GM18861 (cell line): ENCODE data around the gene CFAP92.

Experiments used
- ATAC-seq: cut with Tn5 transposase; IDR thresholded peaks from one replicate; pipeline ENCODE4 v1.9.1; 2021; ENCODE audit not compliant: unreplicated experiment

CFAP92 gene

DNA sequence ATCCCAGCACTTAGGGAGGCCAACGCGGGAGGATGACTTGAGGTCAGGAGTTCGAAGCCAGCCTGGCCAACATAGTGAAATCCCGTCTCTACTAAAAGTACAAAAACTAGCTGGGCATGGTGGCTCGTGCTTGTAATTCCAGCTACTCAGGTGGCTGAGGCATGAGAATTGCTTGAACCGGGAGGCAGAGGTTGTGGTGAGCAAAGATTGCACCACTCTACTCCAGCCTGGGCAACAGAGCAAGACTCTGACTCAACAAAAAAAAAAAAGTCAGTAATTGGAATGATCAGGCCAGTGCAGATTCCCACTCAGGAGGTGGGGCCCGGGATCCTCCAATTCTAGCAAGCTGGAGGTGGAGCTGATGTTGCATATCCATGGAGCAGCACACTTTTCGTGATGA is 5.6 kb downstream of the CFAP92 start:
- no peak for ATAC-seq

DNA sequence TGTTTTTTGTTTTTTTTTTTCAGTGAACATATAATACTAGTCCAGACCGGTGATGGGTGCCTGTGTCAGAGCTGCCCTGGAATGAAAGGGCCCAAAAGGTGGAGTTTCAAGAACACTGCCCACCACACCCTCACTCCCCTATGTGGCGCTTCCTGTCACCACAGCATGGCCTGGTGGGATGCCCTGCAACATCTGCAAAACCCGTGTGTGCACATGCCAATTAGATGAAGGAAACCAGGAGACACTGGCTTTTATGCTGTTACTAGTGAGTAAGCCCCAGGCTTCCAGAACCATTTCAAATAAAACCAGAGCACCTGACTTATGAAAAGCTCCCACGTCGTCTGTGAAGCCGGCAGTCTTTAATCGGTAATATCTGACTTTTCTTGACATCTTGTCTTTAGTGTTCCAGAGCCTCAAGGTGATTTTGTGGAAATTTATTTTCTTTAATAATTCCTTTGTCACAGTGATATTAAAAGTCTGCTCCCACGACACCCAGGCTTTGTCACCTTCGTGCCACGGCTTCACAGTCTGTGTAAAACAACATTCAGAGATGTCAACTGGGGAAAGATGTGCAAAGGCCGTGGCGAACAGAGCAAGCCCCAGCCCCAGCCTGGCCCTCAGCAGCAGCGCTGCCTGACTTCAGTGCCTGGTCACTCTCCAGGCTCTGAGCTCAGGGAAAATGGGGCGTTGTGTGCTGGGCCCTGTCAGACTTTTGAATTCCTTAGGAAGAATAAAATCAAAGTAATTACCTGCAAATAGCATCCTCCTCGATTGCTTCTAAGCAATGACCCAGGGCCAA is 6.4 kb downstream of the CFAP92 start:
- ATAC-seq = no peak

DNA sequence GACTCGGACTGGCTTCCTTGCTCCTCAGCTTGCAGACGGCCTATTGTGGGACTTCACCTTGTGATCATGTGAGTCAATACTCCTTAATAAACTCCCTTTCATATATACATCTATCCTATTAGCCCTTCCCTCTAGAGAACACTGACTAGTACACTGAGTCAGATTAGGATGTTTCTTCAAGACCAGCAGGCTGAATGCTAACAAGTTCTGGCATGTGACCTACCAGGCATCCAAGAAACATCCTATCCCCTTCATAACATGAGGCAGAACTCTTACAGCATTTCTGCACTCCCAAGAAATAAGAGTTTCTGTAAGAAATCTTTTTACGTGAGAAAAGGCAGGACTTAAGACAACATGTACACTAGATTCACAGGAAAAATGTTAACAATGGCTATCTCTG is 9.3 kb downstream of the CFAP92 start:
- ATAC-seq = no peak

DNA sequence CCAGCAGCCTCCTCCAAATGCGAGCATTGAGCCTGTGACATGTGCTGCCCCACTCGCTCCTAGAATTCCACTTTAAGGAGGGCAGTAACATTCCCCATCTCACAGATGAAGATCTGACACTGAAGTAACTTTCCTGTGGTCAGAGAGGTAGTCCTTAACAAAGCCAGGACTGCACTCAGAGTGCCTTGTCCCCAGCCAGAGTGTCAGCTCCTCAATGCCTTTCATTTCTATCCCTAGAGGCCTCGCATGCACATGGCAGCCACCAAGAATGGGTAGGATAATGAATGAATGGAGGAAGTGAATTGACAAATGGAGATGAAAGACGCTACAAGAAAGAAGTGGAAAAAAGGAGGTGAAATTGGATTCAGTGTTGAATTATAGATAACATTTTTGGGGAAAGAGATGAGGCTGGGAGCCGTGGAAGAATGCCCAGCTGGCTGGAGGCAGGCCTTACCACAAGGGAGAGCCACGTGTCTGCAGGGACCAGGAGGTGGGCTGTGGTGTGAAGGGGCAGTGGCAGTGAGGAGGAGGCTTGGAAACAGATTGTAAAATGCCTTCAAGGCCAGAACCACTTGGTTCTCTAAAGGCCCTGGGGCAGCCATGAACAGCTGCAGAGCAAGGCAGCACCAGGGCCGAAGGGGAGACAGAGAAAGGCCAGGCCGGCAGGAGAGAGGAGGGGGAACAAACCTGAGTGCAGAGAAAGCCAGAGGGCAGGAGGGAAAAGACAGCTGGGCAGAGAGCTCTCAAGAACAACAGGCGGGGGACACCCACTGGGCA is 10.4 kb downstream of the CFAP92 start:
- ATAC-seq = no peak

DNA sequence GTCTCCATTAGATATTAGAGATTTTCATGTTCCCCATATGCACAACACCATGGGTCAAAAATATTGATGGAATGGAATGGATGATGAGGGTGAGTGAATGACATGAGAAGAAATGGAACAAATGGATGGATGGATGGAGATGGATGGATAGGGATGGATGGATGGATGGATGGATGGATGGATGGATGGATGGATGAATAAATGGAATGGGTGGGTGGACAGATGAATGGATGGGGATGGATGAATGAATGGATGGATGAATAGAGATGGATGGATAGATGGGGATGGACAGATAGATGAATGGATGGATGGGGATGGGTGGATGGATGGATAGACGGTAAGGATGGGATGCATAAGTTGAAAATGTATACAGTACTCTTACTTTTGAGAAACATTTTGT is 18.6 kb downstream of the CFAP92 start:
- no peak for ATAC-seq

DNA sequence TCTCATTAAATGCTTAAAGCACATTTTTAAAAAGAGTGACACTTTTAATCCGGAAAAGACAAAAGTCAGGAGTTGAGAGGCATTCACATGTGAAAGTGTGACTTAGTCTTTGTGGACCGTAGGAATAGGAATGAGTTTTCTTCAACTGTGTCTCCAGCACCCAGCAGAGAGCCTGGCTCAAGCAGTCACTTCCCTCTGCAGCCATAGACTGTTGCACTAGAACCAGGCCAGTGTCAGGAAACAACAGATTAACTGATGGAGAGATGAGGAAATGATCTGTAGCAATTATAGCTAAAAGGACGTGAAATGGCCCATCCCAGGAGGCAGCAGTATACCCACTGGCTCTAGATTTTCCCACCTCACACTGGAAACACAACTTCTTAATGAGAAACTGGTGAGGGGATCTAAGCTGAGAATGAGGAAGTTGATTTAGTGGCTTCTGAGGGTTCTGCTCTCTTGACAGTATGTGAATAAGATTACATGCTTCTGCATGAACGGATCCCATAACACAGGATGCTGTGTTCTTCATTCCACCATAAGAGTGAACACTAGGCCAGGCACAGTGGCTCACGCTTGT is 19.8 kb downstream of the CFAP92 start:
- no peak for ATAC-seq

DNA sequence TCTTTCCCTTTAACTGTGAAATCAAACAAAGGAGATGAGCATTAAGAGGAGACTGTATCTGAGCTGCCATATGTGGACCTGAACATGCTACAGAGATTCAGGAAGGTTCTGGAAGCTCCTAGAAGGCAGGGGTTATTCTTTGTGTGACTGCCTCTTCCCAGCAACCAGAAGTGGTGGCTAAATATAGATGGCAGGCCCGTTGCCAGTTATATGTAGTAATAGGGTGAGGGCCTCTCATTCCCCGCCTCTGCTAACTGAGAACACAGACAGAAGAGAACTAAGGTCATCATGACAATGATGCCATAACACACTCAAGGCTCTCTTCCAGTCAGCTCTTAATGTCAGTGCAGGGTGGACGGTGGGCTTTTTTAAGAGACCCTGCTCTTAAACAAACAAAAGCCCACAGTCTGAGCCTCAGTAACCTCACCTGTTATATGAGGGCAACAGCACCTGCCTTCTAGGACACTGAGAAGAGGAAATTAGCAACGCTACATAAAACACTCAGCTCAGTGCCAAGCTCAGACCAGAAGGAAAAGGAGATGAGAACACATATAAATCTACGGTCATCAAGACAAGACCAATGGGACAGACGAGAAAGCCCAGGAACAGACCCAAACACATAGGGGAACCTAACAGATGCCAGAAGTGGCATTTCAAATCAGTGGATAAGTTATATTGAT is 22.3 kb downstream of the CFAP92 start:
- no peak for ATAC-seq

DNA sequence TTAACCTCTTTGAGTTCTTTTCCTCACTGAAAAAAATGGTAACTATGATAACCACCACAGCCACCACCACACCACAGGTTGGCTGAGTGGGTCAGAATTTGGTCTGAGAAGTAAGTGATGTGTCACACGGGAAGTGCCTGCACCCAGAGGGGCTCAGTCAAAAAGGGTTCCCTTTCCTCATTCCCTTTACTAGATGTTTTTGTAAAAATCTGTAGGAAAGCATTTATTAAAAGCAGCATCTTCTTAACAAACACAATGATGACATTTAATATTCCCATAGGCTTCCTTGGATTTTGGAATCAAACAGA is 23.2 kb downstream of the CFAP92 start:
- ATAC-seq = no peak

DNA sequence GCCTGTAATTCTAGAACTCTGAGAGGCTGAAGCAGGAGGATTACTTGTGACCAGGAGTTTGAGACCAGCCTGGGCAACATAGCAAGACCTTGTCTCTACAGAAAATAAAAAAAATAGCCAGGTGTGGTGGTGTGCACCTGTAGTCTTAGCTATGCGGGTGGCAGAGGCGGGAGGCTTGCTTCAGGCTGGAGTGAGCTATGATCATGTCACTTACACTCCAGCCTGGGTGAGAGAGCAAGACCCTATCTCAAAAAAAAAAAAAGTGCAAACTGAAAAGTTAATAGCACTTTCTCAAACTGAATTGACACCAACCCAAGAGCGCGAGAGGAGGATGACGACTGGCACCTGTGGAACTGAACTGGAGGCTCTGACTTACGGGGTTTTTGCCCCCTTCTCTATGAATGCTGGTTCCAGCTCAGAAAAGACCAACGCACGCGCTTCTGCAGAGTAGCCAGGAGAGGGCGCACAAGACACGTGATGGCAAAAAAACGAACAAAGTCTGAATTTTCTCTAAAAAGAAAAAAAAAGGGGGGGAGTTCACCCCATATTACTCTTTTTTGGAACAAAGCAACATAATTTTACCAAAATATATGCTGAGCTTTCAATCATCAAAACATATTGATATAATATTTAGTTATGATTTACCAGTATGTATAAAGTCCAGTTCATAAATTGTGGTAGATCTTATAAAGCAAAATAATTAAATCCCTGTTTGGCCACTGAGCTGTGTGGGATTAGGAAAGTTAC is 23.7 kb downstream of the CFAP92 start:
- no peak for ATAC-seq

DNA sequence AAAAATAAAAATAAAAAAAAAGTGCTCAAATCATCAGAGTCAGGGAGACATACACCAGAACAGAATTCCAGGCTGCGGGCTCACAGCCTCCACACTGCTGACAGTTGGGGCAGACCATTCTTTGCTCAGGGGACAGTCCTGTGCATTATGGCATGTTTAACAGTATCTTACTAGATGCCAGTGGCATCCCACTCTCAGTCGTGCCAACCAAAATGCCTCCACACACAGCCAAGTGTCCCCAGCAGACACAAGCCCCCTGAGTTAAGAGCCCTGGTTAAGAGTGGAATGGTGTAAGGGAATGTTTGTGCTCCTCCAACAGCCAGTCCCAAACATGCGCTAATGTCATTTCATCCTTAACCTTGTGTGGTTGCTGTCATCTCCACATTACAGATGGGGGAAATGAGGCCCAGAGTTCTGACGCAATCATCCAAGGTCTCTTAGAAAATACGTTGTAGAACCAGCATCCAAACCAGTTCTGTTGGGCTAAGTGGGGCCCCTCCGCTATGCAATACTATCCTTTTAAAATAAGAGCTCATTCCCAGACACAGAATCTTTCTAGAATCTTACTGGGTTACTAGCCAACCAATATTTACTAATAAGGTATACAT is 26.0 kb downstream of the CFAP92 start:
- no peak for ATAC-seq

DNA sequence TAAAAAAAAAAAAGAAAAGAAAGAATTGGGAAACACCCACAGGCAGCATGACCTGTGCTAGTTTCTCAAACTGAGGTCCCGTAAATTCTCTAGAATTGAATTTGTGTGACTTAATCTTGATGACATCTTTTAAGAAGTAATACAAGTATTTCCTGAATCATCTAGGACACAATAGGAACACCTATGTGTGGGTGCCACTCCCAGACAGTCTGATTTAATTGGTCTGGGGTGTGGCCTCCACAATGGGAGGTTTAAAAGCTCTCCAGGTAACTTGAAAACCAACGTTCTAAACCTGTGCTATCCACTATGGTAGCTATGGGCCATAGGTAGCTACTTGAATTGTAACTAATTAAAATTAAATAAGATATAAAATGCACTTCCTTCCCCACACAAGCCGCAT is 28.1 kb downstream of the CFAP92 start:
- no peak for ATAC-seq

DNA sequence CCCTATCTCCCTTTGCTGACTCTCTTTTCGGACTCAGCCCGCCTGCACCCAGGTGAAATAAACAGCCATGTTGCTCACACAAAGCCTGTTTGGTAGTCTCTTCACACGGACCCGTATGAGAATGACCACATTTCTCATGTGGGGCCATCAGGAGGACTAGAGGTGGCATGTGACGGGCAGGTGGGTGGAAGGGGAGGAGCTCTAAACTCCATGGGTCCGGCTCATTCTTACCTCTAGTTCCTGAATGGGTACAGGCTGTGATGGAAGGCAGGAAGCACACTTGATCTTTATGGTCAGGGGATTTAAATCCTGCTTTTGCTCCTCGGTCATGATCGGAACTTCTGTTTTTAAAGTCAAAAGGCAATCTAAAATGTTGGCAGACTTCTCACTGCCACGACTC is 28.6 kb downstream of the CFAP92 start:
- no peak for ATAC-seq

DNA sequence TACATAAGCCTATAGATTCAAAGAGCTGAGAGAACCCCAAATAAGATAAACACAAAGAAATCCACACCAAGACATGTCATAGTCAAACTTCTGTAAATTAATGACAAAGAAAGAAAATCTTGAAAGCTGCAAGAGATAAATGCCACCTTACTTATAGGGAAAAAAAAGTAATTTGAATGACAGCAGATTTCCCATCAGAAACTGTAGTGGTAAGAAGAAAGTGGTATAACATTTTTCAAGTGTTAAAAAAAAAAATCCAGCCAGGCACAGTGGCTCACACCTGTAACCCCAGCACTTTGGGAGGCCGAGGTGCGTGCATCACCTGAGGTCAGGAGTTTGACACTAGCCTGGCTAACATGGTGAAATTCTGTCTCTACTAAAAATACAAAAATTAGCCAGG is 37.4 kb downstream of the CFAP92 start:
- no peak for ATAC-seq

DNA sequence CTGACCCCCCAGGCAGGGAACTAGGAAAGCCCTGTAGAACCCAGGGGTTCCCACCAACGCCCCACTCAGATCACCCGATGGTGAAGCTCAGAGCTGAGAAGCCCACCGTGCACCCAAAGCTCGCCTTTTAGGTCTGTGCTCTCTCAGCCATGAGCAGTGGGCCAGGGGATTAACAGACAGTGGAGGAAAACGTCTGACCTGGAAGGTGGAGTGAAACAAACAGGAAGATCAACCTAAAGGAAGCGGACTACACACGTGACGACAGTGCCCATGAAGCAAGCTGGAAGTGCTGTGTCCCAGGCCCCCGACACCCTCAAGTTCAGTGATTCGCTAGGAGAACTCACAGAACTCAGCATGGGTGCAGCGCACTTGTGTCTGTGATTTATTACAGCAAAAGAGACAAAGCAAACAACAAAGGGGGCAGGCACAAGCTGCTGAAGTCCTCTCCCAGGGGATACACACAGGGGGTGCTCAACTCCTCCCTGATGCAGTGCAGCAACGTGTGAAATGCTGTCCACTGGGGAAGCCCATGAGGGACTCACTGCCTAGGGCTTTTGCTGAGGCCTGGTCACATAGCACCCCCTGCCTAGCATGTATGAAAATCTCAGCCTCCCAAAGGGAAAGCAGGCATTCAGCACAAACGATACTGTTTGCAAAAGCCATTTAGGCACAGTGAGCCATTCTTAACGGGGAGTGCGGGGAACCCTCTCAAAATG is 43.5 kb downstream of the CFAP92 start:
- ATAC-seq = no peak

DNA sequence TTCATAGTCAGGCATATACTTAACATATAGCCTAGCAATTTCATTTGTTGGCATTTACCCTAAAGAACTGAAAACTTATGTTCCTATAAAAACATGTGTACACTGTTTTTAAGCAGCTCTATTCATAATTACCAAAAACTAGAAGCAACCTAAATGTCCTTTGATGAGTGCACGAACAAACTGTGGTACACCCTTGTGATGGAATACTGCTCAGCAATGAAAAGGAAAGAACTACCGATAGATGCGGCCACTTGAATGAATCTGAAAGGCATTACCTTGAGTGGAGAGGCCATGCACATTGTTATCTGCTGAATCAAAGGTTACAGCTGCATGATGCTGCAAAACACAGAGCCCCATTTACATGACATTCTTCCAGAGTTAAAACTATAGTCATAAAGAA is 44.7 kb downstream of the CFAP92 start:
- ATAC-seq = no peak

DNA sequence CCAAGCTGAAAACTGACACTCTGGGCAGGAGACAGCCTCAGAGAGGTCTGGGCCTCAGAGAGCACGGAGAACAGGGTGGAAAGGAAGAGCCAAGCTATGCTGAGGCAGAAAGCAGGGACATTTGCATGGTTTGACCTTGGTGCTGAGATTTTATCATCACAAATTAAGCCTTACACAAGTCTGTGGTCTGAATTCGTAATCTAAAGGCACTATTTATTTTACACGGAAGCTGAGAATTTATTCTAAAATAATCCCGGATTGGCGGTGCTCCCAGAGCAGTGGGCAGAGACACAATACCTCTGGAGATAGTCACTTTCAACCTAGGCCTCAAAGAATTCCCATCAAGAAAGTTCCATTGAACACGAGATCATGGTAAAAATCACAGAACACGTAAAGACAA is 47.5 kb downstream of the CFAP92 start:
- ATAC-seq = no peak

DNA sequence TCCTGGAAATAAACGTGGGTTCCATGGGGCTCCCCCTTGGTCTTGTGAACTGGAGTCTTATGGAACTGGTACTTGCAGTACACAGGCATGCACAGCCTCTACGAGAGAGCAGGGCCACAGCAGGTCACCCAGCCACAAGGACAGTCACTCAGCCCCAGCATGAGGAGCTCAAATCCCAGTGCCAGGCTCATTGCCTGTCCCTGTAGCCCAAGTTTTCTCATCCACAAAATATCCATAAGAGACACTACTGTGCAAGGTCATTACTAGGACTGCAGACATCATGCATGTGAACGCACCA is 48.0 kb downstream of the CFAP92 start:
- ATAC-seq = no peak

DNA sequence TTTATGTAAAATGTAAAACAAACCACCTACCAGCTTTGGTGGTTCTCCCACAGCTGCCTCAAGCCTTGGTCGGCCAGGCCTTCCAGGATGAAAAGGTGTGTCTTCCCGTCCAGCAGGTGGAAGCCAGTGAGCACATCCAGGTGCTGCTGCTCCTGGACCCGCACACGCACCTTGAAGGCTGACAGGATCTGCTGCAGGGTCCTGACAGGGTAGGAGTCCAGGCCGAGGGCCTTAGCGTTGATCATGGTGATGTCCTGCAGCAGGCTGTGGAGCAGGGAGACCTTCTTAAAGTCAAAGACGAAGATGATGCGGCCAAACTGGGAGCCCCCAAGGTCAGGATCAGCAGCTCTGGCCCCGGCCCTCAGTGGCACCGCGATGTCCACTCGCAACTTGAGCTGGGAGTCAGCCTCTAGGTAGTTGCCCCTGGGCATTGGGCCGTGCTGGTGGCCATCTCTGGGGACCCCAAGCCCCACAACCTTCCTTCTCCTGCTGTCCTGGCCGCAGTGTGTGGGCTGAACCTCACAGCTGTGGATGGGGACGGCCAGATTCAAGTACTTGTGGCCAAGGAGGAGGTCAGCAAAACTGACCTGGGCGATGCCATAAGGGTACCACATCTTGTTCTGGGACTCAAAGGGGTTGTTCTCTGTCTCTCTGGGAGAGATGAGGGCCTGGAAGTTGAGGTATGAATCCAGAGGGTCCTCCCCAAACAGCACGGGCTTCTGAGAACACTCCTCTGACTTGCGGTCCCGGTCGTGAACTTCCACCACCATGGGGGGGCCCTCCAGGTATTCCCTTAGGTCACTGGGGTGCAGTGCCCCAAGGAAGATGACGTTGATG is 48.6 kb downstream of the CFAP92 start:
- no peak for ATAC-seq

DNA sequence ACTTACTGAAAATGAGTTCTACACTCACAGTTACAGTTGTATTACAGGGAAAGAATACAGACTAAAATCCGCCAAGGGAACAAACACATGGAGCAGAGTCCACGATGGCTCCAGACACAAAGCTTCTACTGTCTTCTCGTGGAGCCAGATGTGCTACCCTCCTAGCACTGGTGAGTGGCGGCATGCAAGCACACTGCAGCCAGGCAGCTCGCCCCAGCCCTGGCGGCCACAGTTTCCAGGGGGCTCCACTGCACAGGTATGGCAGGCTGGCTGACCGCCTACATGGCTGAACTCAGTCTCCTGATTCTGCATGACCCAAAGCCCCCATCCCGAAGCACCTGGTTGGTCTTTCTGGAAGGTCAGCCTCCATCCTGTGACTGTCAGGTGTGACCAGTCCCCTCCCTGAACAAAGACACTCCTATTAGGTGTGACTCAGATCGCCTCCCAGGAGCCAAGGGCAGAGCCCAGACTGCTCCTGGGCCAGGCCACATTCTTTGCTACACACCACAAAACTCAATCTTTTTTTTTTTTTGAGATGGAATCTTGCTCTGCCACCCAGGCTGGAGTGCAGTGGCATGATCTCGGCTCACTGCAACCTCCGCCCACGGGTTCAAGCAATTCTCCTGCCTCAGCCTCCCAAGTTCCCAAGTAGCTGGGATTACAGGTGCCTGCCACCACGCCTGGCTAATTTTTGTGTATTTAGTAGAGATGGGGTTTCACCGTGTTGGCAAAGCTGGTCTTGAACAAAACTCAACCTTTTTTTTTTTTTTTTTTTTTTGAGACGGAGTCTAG is 51.5 kb downstream of the CFAP92 start:
- ATAC-seq = no peak
